GM23248 (cell line): ENCODE data around the gene DDOST.

ENCODE experiments used
- EZH2 ChIP-seq: fragments of 200-600 bp; sonication (generic); IDR thresholded peaks from 2 replicates; pipeline ENCODE4 v1.6.1; 2018; ENCODE audit warnings: antibody characterized with exemption, mild to moderate bottlenecking; ENCODE audit not compliant: insufficient read depth, poor library complexity, severe bottlenecking
- EZH2phosphoT487 ChIP-seq: fragments of 200-600 bp; sonication (generic); IDR thresholded peaks from 2 replicates; pipeline ENCODE4 v1.6.1; 2018; ENCODE audit warnings: antibody characterized with exemption, moderate library complexity, mild to moderate bottlenecking, low read depth; ENCODE audit not compliant: insufficient read depth

DNA sequence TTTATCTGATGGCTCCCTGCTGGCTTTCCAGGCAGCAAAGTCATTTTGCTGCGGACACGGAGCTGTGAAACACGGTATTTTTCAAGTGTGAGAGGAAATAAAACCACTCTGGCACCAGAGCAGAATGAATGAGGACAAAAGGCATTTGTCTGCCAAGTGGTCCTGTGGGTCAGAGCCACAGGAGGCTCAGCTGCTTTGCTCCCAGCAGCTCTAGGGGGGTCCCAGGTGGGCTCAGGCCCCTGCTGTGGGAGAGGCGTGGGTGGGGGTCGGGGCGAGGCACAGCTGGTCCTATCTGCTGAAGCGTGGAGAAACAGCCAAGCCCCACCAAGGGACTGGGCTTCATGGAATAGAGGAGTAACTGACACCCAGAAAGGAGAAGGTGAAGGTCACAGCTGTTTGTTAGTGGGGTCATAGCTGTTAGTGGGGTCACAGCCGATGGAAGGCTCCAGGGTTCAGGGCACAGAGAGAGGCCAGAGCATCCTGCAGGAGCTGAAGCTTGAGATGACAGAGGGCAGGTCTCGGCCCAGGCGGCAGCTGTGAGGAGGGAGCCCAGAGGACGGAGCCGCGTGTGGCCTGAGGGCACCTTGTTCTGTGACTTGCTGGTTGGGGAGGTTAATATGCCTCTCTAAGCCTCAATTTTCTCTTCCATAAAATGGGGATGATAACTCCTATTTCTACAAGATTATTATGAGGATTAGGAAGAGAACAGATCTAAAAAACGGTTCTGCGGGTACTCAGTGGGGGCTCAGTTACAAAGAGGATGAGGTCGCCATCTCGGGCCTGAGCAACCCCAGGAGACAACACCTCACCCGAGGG is 49.5 kb upstream of the DDOST start:
- TF ChIP-seq EZH2 (no peak), EZH2phosphoT487 (no peak)
